GM12891 (cell line): Measurements from ENCODE around the gene IL24.
"Not testable (repeated sequence)": the region's sequence is repeated elsewhere in the genome, so short reads cannot be mapped to it uniquely, and the experiment has no call there.

Source experiments
- PAX5 ChIP-seq: IDR thresholded peaks from 2 replicates; pipeline ENCODE4 v1.6.1; 2011; ENCODE audit warnings: low read length, moderate library complexity, mild to moderate bottlenecking; ENCODE audit not compliant: insufficient read depth, severe bottlenecking
- POLR2A ChIP-seq: IDR thresholded peaks from 2 replicates; pipeline ENCODE4 v1.6.1; 2011; ENCODE audit warnings: low read depth, low read length, control low read depth
- POLR2AphosphoS5 ChIP-seq: IDR thresholded peaks from 2 replicates; pipeline ENCODE4 v1.6.1; 2011; ENCODE audit warnings: low read depth, low read length, control low read depth
- POU2F2 ChIP-seq: IDR thresholded peaks from 2 replicates; pipeline ENCODE4 v1.6.1; 2011; ENCODE audit warnings: low read depth, mild to moderate bottlenecking, control low read depth, low read length, moderate library complexity
- SPI1 ChIP-seq: IDR thresholded peaks from 2 replicates; pipeline ENCODE4 v1.6.1; 2011; ENCODE audit warnings: low read depth, low read length, control low read depth
- TAF1 ChIP-seq: IDR thresholded peaks from 2 replicates; pipeline ENCODE4 v1.6.1; 2011; ENCODE audit warnings: low read depth, low read length, control low read depth

DNA sequence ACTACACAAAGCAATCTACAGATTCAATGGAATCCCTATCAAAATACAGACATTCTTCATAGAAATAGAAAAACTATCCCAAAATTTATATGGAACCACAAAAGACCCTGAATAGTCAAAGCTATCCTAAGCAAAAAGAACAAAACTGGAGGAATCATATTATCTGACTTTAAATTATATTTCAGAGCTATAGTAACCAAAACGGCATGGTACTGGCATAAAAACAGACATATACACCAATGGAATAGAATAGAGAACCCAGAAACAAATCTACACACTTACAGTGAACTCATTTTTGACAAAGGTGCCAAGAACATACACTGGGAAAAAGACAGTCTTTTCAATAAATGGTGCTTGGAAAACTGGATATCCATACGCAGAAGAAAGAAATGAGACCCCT, 44.6 kb upstream of the IL24 start:
- TF ChIP-seq POLR2AphosphoS5, TAF1, POLR2A, POU2F2, SPI1, PAX5: not testable (repeated sequence)
